ENCODE data around the gene PEAR1.

The PEAR1 gene

DNA sequence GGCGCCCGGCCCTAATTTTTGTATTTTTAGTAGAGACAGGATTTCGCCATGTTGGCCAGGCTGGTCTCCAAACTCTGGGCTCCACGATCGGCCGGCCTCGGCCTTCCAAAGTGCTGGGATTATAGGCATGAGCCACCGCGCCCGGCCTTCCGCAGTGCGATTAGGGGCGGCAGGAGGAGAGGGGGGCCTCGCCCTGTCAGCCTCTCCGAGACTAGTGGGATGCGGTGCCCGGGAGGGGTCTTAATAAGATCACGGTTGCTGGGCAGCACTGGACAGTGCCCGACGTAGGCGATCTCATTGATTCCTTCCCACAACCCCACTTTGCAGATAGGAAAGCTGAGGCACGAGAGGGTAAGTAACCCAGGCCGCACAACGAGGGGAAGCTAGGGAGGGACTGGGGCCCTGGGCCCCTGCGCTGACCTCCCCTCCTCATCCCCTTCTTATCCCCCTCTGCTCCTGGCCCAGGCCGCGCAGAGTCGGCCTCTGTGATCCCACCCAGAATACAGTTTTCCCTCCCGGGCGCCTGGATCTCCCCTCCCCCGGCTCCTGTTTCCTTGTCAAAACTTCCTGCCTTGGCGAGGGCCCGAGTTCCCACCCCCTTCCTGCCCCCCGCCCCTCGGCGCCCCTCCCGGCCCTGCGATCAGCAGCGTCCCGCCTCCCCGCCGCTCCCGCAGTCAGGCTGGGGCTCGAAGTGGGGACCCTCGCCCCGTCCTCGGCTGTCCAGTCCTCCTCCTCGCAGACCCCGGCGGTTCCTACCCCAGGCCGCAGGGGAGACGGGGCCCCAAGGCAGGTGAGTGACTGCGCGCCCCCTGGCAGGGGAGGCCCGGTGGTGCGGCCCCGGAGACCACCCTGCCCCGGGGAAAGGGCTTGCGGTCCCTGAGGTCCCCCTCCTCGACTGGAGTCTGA is at the start of gene PEAR1:
Gene PEAR1 (plus strand): TSS at position 671 of the 906 bp plus-strand sequence. CDS start 10,209 bp downstream, outside the sequence.
- no peak for DNase-seq

GRCh38 chr1:156844102-156844501 is 49.4 kb upstream of the PEAR1 start:
- no peak for DNase-seq

DNA sequence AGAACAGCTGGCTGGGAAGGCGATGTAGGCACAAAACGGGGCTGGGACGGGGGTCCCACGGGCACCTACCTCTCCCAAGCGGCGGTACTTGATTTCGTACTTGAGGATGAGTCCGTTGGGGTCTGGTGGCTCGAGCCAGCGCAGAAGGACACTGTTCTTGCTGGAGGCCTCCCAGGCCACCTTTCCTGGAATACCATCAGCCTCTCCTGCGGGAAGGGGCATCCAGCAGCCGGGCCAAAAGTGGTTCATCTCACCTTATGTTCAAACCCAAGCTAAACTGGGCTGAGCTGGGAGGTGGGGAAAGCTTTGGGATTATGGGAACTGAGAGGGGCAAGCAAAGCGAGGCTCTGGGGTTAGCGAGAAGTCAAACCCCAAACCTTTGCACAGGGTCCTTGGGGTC is 48.9 kb upstream of the PEAR1 start:
- DNase-seq = no peak

- no peak for DNase-seq
Measured at GRCh38 chr1:156845055-156845952, 48.2 kb upstream of the PEAR1 start.

DNA sequence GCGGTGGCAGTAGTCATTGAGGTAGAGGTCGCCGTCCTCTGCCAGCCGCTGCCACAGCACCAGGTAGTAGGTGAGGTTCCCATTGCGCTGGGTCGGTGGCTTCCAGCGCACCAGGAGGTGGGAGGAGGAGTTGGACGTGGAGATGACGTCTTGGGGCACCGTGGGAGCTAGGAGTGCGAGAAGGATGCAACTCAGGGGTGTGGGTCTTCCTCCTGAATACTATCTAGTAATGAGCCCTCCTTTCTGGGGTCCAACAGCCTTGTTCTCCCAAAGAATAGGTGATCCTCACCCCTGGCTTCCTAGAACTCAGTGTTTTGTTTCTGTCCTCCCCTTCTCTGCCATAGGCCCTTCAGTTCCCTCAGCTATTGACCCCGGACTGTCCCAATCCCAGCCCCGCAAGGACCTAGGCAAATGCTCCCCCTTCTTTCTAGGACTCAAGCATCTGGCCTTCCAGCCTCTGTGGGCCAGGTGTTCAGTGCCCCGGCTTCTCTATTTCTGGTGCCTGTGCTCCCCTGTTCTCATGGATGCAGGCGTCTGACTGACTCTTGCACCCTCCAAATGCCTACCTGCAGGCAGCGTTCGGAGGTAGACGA is 47.5 kb upstream of the PEAR1 start:
- DNase-seq = no peak

DNA sequence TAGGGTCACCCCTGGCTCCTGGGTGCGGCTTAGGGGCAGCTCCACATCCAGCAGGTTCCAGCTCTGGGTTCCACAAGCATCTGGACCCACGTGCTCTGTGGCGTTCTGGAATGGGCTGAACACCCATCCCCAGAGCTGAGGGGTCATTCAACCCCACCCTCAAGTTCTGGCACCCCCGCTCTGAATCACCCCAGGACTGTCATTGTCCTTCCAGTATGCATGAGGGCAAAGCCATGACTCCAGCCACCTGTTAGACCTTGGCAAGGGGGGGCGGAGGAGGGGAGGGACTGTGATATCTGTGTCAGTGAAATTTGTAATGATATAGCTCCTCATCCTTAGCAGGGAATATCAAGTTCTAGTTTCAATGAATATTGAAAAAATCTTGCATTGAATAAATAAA is 46.9 kb upstream of the PEAR1 start:
- no peak for DNase-seq

- no peak for DNase-seq
Measured at GRCh38 chr1:156847591-156848460, 45.7 kb upstream of the PEAR1 start.

GRCh38 chr1:156848461-156849150 is 44.9 kb upstream of the PEAR1 start:
- DNase-seq = no peak

DNA sequence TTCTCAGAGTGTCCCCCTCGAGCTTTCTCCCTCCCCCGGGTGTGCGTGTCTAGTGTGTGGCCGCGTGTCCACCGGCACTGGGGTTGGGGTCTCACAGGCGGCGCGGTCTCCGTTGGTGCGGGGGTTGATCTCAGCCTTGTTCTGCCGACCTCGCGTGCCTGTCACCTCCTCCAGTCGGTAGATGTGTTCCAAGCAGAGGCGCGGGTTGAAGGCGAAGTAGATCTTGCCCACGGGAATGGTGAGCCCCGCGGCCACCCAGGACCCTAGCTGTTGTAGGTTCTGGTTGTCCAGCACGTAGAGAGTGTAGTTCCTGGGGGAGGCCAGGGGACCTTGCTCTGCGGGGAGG is 44.4 kb upstream of the PEAR1 start:
- no peak for DNase-seq

- DNase-seq = no peak
Measured at GRCh38 chr1:156851779-156852417, 41.6 kb upstream of the PEAR1 start.

DNA sequence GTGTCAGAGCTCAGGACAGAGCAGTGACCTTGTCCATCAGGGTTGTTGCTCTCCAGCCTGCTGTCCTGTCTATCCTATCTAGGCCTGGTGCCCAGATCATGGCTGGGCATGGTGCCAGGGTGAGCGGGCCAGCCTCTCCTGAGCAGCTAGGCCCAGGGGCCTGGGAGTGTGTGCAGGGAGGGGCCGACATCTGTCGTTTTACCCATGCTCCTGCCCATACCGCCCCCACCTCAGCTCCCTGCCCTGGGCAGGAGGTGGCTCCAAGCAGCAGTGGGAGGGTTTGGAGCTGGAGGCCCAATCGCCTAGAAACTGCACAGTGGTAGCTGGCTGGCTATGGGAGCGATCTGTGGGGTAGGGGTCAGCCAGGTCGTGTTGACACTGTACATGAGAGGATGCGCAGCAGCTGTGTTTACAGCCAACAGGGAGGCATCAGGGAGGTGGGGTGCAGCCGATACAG is 41.1 kb upstream of the PEAR1 start:
- no peak for DNase-seq

DNA sequence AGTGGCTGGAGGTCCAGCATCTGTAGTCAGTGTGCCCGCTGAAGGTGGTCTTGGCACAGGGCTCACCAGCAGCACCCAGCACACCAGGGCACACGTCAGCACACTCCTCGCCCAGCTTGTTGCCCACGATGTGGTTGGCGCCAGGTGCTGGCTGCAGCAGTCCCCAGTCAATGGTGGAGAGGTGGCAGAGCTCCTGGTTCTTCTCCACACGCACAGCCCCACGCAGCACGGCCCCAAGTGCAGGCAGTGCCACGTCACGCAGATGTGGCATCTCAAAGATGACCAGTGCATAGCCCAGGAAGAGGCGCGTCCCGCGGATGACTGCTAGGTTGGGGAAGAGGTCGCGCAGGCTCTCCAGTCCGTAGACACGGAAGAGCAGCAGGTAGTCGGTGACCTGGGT is 39.8 kb upstream of the PEAR1 start:
- no peak for DNase-seq

- DNase-seq = no peak
Measured at GRCh38 chr1:156854634-156855033, 38.9 kb upstream of the PEAR1 start.

DNA sequence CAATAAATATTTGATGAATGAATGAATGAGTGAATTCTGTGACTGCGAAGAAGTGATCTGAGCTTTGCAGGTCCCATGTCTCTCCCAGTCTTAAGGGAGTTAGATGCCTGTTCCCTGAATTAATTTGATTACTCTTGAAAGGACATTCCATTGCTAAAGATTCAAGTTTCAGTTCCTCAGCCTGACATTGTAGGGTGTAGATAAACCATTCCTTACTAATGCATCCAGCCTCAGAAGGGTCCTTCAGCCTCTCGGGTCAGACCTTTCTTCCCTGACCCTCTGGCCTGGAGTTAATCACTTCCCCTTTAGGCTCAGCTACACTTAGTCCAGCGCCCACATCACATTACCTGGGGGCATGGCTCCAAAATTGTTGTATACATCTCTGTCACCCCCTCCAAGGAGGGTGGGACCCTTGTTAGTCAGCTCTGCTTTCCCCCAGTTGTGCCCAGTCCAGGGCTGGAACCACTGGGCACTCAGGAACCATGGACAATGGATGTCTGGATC is 37.2 kb upstream of the PEAR1 start:
- DNase-seq = peak; percentile 19

DNA sequence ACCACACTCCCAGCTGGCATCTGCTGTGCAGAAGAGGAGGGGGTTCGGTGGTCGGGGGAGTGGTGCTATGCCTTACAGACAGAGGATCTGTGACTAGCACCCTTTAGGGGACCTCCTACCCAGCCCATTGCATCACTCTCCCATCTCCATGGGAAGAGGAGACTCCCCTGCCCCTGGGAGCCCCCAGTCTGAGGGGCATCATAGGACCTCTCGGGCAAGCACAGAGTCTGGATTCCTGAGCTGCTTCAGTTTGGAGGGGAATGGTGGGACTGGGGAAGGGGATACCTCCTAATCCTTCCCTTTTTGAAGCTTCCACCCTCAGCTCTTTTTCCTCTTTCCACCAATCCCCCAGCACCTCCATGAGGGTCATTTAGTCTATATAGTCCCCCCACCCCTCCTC is 36.0 kb upstream of the PEAR1 start:
- no peak for DNase-seq

GRCh38 chr1:156858555-156858956 is 35.0 kb upstream of the PEAR1 start:
- DNase-seq = no peak

GRCh38 chr1:156858959-156859522 is 34.5 kb upstream of the PEAR1 start, which contains the start of gene INSRR:
TSS of gene INSRR (minus strand) at chr1:156859117. CDS start at chr1:156858621, 496 bp downstream.
- no peak for DNase-seq

DNA sequence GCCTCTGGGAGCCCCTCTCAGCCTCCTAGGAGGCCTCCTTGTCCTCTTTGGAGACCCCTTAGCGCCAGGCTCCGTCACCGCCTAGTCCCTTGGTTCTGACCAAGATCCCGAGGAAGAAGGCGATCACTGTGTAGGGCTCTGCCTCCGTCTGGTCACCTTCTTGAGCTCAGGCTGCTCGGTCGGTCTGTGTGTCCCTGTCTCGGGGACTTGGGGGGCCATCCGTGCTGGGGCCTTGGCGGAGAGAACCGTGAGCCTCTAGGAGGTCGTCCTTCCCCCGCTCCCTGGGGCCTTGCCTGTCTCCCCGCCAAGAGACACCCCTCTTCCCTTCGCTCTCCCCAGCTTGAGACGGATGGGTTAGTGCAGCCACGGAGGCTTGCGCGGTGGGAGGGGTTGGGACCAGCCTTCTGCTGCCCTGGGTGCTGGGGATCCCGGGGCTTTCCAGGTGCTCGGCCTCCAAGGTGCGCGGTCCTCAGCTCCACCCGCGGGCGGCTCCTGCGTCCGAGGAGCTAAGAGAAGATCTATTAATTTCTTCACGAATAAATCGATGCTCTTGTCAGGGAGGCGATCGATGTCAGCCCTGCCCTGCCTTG is 33.9 kb upstream of the PEAR1 start:
- DNase-seq = no peak

GRCh38 chr1:156860113-156860627 is 33.3 kb upstream of the PEAR1 start:
- peak; percentile 58 for DNase-seq
